Measurements from ENCODE around the gene KIF3B. TPM values are rescaled to one million over a fixed set of nuclear protein-coding genes. Genes with fewer than 3 reads are reported as not detected.
A peak's percentile ranks its signal among the peaks of the same experiment; 100 is the strongest.

Gene KIF3B
- total and polyA plus RNA-seq, 2 of the 13 experiments (the other 11 are each of a cell fraction or from before 2014, with no cell fraction given): 23.6 to 28.8 TPM

DNA sequence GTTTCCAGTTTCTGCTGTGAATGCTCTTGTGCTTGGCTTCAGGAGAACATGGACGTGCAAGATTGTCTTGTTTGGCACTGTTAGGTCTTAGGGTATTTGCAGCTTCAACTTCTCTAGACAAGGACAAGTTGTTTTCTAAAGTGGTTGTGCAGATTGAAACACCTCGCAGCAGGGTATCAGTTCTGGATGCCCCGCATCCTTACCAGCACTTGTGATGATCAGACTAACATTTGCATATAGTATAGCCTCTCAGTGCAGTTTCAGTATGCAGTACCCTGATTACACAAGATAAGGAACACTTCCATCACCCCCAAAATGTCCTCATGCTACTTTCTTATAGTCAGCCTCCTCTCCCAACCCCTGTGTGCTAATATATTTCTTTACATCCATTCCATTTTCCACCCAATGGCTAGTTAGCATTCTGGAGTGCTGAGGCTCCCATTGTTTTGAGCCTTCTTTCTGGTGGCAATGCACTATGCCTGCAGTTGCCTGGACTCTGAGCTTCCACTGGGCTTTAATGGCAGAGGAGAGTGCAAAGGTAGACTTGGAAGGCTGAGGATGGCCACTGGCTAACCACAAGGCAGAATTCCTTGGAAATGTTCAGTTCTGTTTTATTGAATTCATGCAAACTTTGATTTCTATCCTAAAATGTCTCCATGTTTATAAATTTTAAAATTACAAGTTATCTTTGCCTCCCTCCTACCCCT, 35.4 kb downstream of the KIF3B start (continued):
- TF ChIP-seq ZMYM3 (CRISPR knock-in tag; IDR thresholded peaks at IDR 0.05): peak; percentile 54; the same call in 1 of the 2 replicates
- no peak for TF ChIP-seq ZNF816 (CRISPR knock-in tag; IDR thresholded peaks at IDR 0.05; ENCODE audit: borderline replicate concordance)
- TF ChIP-seq, protein P1, sequence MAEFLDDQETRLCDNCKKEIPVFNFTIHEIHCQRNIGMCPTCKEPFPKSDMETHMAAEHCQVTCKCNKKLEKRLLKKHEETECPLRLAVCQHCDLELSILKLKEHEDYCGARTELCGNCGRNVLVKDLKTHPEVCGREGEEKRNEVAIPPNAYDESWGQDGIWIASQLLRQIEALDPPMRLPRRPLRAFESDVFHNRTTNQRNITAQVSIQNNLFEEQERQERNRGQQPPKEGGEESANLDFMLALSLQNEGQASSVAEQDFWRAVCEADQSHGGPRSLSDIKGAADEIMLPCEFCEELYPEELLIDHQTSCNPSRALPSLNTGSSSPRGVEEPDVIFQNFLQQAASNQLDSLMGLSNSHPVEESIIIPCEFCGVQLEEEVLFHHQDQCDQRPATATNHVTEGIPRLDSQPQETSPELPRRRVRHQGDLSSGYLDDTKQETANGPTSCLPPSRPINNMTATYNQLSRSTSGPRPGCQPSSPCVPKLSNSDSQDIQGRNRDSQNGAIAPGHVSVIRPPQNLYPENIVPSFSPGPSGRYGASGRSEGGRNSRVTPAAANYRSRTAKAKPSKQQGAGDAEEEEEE (CRISPR knock-in tag; IDR thresholded peaks at IDR 0.05; ENCODE audit: borderline replicate concordance): no peak
- TF ChIP-seq, protein P2, sequence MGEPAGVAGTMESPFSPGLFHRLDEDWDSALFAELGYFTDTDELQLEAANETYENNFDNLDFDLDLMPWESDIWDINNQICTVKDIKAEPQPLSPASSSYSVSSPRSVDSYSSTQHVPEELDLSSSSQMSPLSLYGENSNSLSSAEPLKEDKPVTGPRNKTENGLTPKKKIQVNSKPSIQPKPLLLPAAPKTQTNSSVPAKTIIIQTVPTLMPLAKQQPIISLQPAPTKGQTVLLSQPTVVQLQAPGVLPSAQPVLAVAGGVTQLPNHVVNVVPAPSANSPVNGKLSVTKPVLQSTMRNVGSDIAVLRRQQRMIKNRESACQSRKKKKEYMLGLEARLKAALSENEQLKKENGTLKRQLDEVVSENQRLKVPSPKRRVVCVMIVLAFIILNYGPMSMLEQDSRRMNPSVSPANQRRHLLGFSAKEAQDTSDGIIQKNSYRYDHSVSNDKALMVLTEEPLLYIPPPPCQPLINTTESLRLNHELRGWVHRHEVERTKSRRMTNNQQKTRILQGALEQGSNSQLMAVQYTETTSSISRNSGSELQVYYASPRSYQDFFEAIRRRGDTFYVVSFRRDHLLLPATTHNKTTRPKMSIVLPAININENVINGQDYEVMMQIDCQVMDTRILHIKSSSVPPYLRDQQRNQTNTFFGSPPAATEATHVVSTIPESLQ (CRISPR knock-in tag; conservative IDR thresholded peaks at IDR 0.05): no peak
- TF ChIP-seq, protein P3, sequence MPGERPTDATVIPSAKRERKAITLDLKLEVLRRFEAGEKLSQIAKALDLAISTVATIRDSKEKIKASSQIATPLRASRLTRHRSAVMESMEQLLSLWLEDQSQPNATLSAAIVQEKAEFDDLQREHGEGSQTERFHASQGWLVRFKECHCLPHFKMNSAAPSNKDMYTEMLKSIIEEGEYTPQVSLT (CRISPR knock-in tag; IDR thresholded peaks at IDR 0.05; ENCODE audit: borderline replicate concordance, low read depth): no peak
- TF ChIP-seq NCOR1 (IDR thresholded peaks at IDR 0.05; ENCODE audit: borderline replicate concordance, low read length): peak; percentile 75; the same call in 1 of the 2 replicates
- TF ChIP-seq MAFK (conservative IDR thresholded peaks at IDR 0.05 in 1 of 2, IDR thresholded peaks at IDR 0.05 in 1 of 2; ENCODE audit: low read length in 2 of 2): 0 out of 4 replicates have a peak, but pooled peaks of 1 of the 2 experiments have one; percentile 0
- TF ChIP-seq SOX6 (IDR thresholded peaks at IDR 0.05): no peak
- peak; percentile 48 for TF ChIP-seq SOX6 (CRISPR knock-in tag; IDR thresholded peaks at IDR 0.05)
- no peak for TF ChIP-seq PAX8 (CRISPR knock-in tag; IDR thresholded peaks at IDR 0.05; ENCODE audit: borderline replicate concordance)
- no peak for TF ChIP-seq DNMT3B (CRISPR knock-in tag; conservative IDR thresholded peaks at IDR 0.05)
- TF ChIP-seq NFYC (CRISPR knock-in tag; IDR thresholded peaks at IDR 0.05): no peak
- TF ChIP-seq HNF4G (IDR thresholded peaks at IDR 0.05; ENCODE audit: borderline replicate concordance, low read depth, low read length): peak; percentile 97
- 0 out of 2 replicates have a peak, but pooled peaks have one; percentile 58 for TF ChIP-seq HNF4G (CRISPR knock-in tag; IDR thresholded peaks at IDR 0.05; ENCODE audit: borderline replicate concordance, low read depth)
- no peak for TF ChIP-seq SMAD9 (CRISPR knock-in tag; IDR thresholded peaks at IDR 0.05)
- no peak for TF ChIP-seq ZNF337 (CRISPR knock-in tag; IDR thresholded peaks at IDR 0.05; ENCODE audit: borderline replicate concordance, low read depth)
- TF ChIP-seq ZKSCAN8 (CRISPR knock-in tag; IDR thresholded peaks at IDR 0.05; ENCODE audit: borderline replicate concordance): 0 out of 2 replicates have a peak, but pooled peaks have one; percentile 18
- TF ChIP-seq ZFP36L1 (CRISPR knock-in tag; IDR thresholded peaks at IDR 0.05): no peak
- no peak for TF ChIP-seq ZNF264 (CRISPR knock-in tag; IDR thresholded peaks at IDR 0.05)
- no peak for TF ChIP-seq ZNF234 (CRISPR knock-in tag; conservative IDR thresholded peaks at IDR 0.05)
- TF ChIP-seq CHD4 (IDR thresholded peaks at IDR 0.05; ENCODE audit: borderline replicate concordance, low read length): no peak; the same call in 1 of the 2 replicates
- TF ChIP-seq, protein P4, sequence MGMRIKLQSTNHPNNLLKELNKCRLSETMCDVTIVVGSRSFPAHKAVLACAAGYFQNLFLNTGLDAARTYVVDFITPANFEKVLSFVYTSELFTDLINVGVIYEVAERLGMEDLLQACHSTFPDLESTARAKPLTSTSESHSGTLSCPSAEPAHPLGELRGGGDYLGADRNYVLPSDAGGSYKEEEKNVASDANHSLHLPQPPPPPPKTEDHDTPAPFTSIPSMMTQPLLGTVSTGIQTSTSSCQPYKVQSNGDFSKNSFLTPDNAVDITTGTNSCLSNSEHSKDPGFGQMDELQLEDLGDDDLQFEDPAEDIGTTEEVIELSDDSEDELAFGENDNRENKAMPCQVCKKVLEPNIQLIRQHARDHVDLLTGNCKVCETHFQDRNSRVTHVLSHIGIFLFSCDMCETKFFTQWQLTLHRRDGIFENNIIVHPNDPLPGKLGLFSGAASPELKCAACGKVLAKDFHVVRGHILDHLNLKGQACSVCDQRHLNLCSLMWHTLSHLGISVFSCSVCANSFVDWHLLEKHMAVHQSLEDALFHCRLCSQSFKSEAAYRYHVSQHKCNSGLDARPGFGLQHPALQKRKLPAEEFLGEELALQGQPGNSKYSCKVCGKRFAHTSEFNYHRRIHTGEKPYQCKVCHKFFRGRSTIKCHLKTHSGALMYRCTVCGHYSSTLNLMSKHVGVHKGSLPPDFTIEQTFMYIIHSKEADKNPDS (CRISPR knock-in tag; IDR thresholded peaks at IDR 0.05): no peak
- TF ChIP-seq, protein P5, sequence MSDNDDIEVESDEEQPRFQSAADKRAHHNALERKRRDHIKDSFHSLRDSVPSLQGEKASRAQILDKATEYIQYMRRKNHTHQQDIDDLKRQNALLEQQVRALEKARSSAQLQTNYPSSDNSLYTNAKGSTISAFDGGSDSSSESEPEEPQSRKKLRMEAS (IDR thresholded peaks at IDR 0.05): no peak
- TF ChIP-seq SSRP1 (CRISPR knock-in tag; IDR thresholded peaks at IDR 0.05): no peak
